ENCODE data around the gene SETD1A. TPM values are rescaled to one million over a fixed set of nuclear protein-coding genes. Genes with fewer than 3 reads are reported as not detected.

The SETD1A gene
- total and polyA plus RNA-seq, 9 of the 15 experiments (the other 6 are each of a cell fraction or from before 2014, with no cell fraction given), result 0.08 to 36.0 (median 4.2) TPM

DNA sequence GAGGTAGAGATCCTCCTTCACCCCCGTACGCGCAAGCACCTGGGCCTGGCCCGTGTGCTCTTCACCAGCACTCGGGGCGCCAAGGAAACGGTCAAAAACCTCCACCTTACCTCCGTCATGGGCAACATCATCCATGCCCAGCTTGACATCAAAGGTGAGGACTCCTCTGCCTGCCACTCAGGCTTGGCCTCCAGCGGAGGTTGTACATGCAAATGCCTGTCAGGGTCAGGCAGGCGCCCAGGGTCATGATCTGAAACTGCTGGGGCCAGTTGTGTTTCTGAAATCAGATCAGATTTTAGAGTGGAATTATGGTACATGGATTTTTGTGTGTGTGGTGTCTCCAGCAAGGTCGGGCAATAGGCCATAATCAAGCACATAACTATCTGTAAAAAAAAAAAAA, 3.8 kb downstream of the SETD1A start (continued):
- TF ChIP-seq, protein P1, sequence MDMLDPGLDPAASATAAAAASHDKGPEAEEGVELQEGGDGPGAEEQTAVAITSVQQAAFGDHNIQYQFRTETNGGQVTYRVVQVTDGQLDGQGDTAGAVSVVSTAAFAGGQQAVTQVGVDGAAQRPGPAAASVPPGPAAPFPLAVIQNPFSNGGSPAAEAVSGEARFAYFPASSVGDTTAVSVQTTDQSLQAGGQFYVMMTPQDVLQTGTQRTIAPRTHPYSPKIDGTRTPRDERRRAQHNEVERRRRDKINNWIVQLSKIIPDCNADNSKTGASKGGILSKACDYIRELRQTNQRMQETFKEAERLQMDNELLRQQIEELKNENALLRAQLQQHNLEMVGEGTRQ (CRISPR knock-in tag; IDR thresholded peaks at IDR 0.05), result no peak
- TF ChIP-seq NCOA1 (IDR thresholded peaks at IDR 0.05; ENCODE audit: low read depth), result no peak

DNA sequence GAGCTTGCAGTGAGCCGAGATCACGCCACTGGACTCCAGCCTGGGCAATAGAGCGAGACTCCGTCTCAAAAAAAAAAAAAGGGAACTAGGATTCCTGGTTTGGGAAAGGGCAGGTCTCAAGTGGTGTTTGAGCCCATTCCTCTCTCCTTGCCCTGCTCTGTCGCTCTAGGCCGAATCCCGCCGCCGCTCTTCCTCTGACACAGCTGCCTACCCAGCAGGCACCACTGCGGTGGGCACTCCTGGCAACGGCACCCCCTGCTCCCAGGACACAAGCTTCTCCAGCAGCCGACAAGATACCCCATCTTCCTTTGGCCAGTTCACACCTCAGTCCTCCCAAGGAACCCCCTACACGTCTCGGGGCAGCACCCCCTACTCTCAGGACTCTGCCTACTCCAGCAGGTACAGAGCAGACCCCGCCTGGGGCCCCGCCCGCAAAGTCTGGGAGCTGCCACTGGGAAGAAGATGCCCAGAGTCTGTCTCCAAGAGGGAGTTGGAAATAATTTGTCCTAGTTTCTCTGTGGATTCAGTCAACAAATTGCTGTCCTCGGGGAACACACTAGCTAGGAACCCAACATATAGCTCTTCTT, 6.5 kb downstream of the SETD1A start:
- DNase-seq (ENCODE audit: extremely low read depth in 1 of 4, low spot score in 3 of 4) (no peak), FAIRE-seq (no peak), ATAC-seq (no peak)
- POLR2A ChIA-PET, result interaction anchor here (0.6 to 2.5 kb wide), 9 partner anchors 9 to 544 kb away, joined by 3 to 7 read pairs (median 3); partner anchors contain the start of gene RUSF1
- CTCF ChIA-PET (ENCODE audit: low intra/inter-chr PET ratio), result no interaction called here
- no peaks in the 10 kb centered on the region for H4K20me1 ChIP-seq (replicated peaks; ENCODE audit: control insufficient read depth, insufficient read depth, low read length)
- no peak overlapping the region for H2AFZ ChIP-seq (ENCODE audit: low read depth, low read length)
- TF ChIP-seq SNIP1 (IDR thresholded peaks at IDR 0.05; ENCODE audit: low read depth) (no peak), MEF2A (IDR thresholded peaks at IDR 0.05; ENCODE audit: control insufficient read depth, low read depth, low read length) (no peak), ZNF668 (CRISPR knock-in tag; IDR thresholded peaks at IDR 0.05) (no peak), RBM34 (IDR thresholded peaks at IDR 0.05; ENCODE audit: borderline replicate concordance, insufficient read depth, low read length) (no peak), POLR2G (IDR thresholded peaks at IDR 0.05; ENCODE audit: low read depth, low read length) (peak; percentile 16; the same call in 1 of the 2 replicates), POLR2B (IDR thresholded peaks at IDR 0.05; ENCODE audit: low read depth, partially characterized antibody) (peak; percentile 38), POLR2A (conservative IDR thresholded peaks at IDR 0.05) (0 out of 2 replicates have a peak, but pooled peaks have one; percentile 4), RBFOX2 (IDR thresholded peaks at IDR 0.05; ENCODE audit: low read depth, low read length) (peak; percentile 29; the same call in 1 of the 2 replicates), GTF2F1 (IDR thresholded peaks at IDR 0.05; ENCODE audit: low read depth, low read length) (no peak), CSDE1 (IDR thresholded peaks at IDR 0.05) (no peak), YY1 (IDR thresholded peaks at IDR 0.05; ENCODE audit: borderline replicate concordance in 1 of 3, control insufficient read depth in 1 of 3, extremely low read depth in 1 of 3, insufficient read depth in 3 of 3, insufficient read length in 1 of 3, insufficient replicate concordance in 2 of 3, low read depth in 1 of 3, low read length in 2 of 3) (no peak), HNRNPH1 (optimal IDR thresholded peaks at IDR 0.05; ENCODE audit: low read depth, low read length) (no peak)
- intact Hi-C loops (cut with micrococcal nuclease) (no loop called here), in situ Hi-C loops (cut with MboI) (loop anchor here (25.0 kb wide), 1 partner anchor 898 kb away; the partner anchor contains the start of gene ZNF267)
- H3K4me3 ChIP-seq, result no peak overlapping the region
- no peak overlapping the region for H3K27ac ChIP-seq (ENCODE audit: extremely low read depth, low read depth, low read length)
- no peaks in the 10 kb centered on the region for H3K27me3 ChIP-seq (ENCODE audit: control insufficient read depth in 2 of 2, insufficient read depth in 2 of 2, low read length in 2 of 2)
- H3K9ac ChIP-seq (ENCODE audit: insufficient read depth in 1 of 2, low read depth in 2 of 2, low read length in 2 of 2), result no peak overlapping the region
- no peaks in the 10 kb centered on the region for H3K9me1 ChIP-seq (ENCODE audit: control insufficient read depth, insufficient read depth, low read length)
- no peak overlapping the region for H3K4me2 ChIP-seq (ENCODE audit: insufficient read depth, low read length)
- peaks cover 2 to 7% of the 10 kb centered on the region in 2 experiments; a peak in 3 of 5 replicates for H3K4me1 ChIP-seq (replicated peaks in 1 of 2; ENCODE audit: control insufficient read depth in 2 of 2, insufficient read depth in 2 of 2, low read length in 2 of 2)
- no peaks in the 10 kb centered on the region for H3K9me3 ChIP-seq (replicated peaks; ENCODE audit: control insufficient read depth, insufficient read depth, low read depth, low read length)
- peaks cover 94% of the 10 kb centered on the region for H3K36me3 ChIP-seq (ENCODE audit: control insufficient read depth, insufficient read depth, low read length)
- peaks cover 17% of the 10 kb centered on the region for H3K79me2 ChIP-seq (ENCODE audit: control insufficient read depth, insufficient read depth, low read length)
- 99% methylated on average over 10 of the region's 18 CpGs for WGBS (ENCODE audit: insufficient coverage, low coverage, missing lambda C conversion rate)
- no TSS peak for BruUV-seq (replicated peaks)
